GM18907 (cell line): ENCODE measurements around the gene DDR2.
A peak's percentile ranks its signal among the peaks of the same experiment; 100 is the strongest.
"Not testable (repeated sequence)": the region's sequence is repeated elsewhere in the genome, so short reads cannot be mapped to it uniquely, and the experiment has no call there.

Experiments used
- ATAC-seq: cut with Tn5 transposase; IDR thresholded peaks from one replicate; pipeline ENCODE4 v1.9.1; 2021; ENCODE audit warnings: mild to moderate bottlenecking, moderate library complexity; ENCODE audit not compliant: unreplicated experiment

The DDR2 gene

GRCh38 chr1:162753998-162754585 lies 121.8 kb downstream of the DDR2 start:
- no peak for ATAC-seq

- ATAC-seq: no peak
Measured at GRCh38 chr1:162755306-162755705, 123.0 kb downstream of the DDR2 start.

DNA sequence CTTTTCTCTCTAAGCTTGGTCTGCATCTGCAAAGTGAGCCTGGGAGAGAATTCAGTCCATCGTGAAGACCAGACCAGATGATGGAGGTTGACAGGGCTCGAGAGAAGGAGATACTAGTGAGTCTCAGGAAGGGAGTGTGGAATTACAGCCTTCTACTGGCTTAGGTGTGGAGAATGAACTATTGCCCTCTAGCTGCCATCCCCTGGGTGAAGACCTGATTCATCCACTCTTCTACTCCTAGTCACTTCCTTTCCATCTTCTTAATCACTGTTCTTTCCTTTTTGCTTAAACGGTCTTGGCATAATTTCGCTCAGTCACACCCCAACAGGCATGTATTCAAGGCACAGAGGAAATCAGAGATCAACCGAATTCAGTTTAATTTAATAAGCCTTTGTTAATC lies 124.3 kb downstream of the DDR2 start:
- ATAC-seq: no peak

DNA sequence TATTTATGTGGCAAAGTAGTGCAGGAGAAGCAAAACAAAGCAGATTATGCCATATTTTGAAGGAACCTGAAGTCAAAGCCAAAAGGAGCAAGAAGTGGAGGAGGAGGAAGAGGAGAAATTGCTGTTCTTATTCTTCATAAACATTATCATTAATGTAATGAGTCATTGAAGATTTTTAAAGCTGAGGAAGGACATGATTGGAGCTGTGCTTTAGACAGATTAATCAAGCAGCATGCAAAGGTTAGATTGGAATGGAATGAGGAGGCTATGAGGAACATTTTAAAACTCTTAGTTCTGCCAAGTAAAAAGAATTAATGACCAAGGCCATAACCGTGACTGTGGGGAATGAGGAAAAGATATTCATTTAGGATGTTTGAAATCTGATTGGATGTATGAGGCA lies 125.2 kb downstream of the DDR2 start:
- no peak for ATAC-seq

GRCh38 chr1:162765788-162766187 lies 133.5 kb downstream of the DDR2 start:
- no peak for ATAC-seq

DNA sequence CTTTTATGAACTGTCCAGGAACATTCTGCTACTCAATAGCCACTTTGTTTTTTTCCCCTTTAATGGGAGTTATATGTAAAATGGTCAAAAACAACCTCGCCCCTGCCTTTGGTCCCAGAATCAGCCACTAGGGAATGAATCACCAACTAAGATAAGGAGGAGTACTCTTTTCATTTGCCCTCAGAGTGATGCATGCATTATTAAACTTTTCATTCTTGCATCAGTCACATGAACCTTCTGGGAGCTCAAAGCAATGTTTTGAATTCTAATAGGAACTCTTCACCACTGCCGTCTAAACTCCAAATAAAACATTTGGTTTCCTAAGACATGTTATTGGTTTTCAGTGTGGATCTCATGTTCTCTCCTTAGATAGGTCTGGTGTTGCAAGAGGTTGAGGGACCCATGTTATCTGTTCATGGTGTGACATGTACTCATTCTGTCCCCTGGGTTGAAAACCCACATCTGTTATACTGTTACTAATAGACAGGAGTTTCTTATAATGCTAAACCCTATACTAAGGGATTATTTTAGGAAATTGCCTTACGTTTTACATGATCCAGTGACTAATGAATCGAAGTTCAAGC lies 140.4 kb downstream of the DDR2 start:
- ATAC-seq: no peak

- no peak for ATAC-seq
Measured at GRCh38 chr1:162774007-162774406, 141.7 kb downstream of the DDR2 start.

DNA sequence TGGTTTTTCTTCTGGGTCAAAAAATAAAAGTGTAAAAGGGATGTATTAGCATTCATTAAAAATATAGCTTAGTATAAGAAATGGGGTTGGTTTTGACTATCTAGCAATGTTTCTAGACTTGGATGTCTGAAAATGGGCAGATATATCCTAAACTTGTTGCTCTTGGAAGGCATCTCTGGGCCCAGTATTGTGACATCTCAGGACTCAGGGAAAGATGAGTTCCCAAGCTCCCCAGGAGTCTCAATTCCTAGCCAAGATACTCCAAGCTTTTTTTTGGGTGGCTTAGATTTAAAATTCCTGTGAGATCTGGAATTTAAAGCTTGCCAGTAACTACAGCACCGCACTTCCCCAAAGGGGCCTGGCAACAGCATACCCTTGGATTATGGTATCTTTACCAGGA lies 146.8 kb downstream of the DDR2 start:
- no peak for ATAC-seq

DNA sequence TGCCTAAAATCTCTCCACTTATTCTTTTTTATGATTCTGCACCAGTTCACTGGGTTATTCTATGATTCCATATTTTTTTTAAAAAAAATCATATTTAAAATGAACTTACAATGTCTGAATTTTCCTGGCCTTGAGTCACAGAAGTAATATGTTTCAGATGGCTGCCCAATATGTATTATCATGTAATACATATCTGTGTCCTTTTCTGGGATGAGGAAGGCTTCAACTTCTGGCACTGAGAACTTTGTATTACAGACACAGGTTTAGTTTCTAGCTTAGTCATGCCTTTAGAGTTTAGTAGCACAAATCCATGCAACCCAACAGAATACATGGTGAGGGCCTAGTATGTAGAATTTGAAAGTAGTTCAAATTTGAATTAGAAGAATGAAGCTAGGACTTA lies 150.4 kb downstream of the DDR2 start:
- no peak for ATAC-seq

DNA sequence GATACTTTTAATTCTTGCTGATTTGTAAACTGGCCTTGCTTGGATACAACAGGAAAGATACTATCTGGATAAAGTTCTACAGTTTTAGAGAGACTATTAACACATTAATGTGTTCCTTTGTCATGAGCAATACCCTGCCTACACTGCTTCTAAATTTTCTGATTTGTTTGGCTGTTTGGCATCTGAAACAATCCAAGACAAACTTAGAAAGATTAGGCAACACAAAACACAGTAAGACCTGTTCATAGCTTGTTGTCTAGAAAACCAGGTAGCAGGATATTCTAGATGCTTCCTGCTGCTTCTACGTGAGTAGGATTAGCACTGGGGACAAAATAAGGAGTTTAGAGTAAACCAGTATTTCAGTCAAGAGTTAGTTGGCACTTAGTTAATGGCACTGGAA lies 152.7 kb downstream of the DDR2 start:
- ATAC-seq: not testable (repeated sequence)

- not testable (repeated sequence) for ATAC-seq
Measured at GRCh38 chr1:162788783-162789182, 156.5 kb downstream of the DDR2 start.

- ATAC-seq: peak; percentile 100
Measured at GRCh38 chr1:162790303-162790984, 158.2 kb downstream of the DDR2 start, which contains the start of gene HSD17B7. TSS of gene HSD17B7 (plus strand) at chr1:162790702. CDS start at chr1:162790801, 99 bp downstream.

DNA sequence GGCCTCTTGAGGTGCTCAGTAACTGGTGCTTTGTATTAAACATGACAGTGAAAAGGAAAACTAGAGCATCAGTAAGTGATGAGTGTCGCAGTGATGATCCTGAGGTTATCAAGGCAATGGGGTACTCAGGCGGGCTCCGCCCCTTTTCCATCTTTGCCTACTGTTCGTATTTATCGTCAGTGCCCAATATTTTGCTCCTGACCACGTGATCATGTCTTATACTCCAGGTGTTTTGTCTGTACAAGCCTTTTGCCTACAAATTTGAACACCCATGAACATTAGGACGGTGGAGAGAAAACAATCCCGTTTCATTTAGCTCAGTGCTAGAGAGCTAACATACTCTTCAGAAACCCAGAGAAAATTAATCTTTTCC lies 158.7 kb downstream of the DDR2 start:
- ATAC-seq: not testable (repeated sequence)

DNA sequence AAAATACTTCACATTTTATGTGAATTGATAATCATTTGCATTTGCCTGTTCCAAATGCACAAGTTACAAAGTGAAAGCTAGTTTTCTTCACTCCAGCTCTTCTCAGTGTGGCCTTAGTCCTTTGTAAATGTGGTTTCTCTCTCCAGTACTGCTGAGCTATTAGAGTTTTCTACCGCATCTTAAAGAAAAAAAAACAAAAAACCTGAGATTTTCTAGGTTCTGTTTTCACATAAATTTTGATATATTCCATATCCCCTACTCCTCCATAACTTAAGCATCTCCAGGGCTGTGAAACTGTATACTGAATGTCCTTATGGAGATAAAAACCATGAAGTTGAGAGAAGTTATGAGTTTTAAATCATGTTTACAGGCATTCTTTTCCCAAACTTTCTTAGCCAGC lies 162.0 kb downstream of the DDR2 start:
- not testable (repeated sequence) for ATAC-seq

DNA sequence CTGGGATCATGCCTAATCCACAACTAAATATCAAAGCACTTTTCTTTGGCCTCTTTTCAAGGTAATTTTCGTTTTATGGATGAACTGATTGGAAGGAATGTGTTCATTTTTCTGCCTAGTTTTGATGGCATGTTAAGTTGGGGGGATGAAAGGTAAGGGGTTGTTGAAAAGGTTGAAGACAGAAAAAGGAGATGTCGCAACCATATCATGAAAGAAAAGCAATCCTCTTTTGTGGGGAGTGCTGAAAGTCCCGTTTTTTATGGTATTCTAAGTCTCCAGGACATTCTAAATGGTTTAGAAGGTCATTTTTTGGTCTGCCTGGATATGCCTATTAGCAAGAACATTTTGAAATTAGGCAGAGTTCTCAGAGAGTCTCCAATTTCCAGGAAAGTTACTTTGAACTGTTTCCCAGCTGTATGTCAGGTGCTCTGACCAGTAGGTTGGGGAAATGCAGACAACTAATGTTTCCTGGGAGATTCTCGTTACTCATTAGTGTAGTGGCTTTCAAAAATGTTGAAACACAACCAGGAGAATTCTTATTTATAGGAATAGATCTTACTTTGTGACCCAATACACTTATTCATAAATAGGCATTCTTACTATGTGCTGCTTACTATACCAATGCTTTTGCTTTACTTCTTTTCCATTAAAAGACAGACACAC lies 164.5 kb downstream of the DDR2 start:
- ATAC-seq: not testable (repeated sequence)

- ATAC-seq: not testable (repeated sequence)
Measured at GRCh38 chr1:162799995-162800830, 167.9 kb downstream of the DDR2 start.

- ATAC-seq: not testable (repeated sequence)
Measured at GRCh38 chr1:162807503-162807902, 175.2 kb downstream of the DDR2 start.

DNA sequence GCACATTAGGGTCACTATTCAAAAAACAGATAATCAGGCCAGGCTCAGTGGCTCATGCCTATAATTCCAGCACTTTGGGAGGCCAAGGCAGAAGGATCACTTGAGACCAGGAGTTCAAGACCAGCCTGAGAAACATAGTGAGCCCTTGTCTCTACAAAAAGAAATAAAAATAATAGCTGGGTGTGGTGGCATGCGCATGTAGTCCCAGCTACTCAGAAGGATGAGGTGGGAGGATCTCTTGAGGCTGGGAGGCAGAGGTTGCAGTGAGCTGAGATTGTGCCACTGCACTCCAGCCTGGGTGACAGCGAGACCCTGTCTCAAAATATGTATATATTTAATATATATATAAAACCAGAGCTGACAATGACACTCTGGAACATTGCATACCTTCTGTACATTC lies 180.1 kb downstream of the DDR2 start:
- ATAC-seq: not testable (repeated sequence)

DNA sequence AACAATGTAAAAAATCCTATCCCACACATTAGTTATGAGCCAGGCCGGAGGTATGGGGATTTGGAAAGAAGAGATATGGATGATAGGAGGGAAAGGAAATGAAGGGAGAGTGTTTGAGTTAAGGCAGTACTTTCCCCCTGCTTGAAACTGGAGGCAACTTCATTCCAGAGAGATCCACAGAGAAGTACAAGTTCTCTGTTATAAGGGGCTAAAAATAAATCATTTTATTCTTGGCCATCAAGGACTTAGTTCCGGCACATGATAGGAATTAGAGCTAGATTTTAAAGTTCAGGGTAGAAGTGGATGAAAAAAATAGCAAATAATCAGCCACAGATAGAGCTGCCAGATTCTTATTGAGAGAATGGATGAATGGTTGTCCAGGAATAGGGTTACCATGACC lies 185.9 kb downstream of the DDR2 start:
- not testable (repeated sequence) for ATAC-seq

DNA sequence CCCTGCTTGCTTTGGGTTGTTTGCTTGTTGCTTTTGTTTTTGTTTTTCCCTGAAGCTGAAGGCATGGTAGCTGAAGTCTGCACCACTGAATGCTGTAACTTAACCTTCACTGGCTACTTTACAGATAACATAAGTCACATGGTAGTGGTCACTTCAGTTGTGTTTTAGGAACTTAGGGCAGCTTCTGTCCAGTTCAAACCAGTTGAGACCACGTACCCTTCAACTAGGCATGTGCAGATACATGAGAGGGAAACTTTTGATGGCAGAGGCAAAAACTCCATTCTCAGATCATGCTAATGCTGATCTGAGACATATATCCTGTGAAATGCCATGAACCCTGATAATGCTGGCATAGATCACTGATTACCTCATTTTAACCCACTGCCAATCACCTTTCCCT lies 186.4 kb downstream of the DDR2 start:
- not testable (repeated sequence) for ATAC-seq
